ENCODE data around the gene PPP1R3F.

GRCh38 chrX:49225858-49226257 lies 43.7 kb upstream of the PPP1R3F start:
- TF ChIP-seq RFX5 (IDR thresholded peaks at IDR 0.05) = no peak
- no peak for TF ChIP-seq EHMT2 (IDR thresholded peaks at IDR 0.05; ENCODE audit: low read depth)
- TF ChIP-seq, protein P1, sequence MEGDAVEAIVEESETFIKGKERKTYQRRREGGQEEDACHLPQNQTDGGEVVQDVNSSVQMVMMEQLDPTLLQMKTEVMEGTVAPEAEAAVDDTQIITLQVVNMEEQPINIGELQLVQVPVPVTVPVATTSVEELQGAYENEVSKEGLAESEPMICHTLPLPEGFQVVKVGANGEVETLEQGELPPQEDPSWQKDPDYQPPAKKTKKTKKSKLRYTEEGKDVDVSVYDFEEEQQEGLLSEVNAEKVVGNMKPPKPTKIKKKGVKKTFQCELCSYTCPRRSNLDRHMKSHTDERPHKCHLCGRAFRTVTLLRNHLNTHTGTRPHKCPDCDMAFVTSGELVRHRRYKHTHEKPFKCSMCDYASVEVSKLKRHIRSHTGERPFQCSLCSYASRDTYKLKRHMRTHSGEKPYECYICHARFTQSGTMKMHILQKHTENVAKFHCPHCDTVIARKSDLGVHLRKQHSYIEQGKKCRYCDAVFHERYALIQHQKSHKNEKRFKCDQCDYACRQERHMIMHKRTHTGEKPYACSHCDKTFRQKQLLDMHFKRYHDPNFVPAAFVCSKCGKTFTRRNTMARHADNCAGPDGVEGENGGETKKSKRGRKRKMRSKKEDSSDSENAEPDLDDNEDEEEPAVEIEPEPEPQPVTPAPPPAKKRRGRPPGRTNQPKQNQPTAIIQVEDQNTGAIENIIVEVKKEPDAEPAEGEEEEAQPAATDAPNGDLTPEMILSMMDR (IDR thresholded peaks at IDR 0.05) = no peak
